Tibial nerve (tissue), 4 donors: ENCODE measurements around the gene KPNA2. TPM values are rescaled to one million over a fixed set of nuclear protein-coding genes. Genes with fewer than 3 reads are reported as not detected.
A peak's percentile ranks its signal among the peaks of the same experiment; 100 is the strongest.

Experiments used
- DNase-seq, 2 donors: peaks; one replicate each; pipeline ENCODE4 v3.0.0-alpha.2; 2019; ENCODE audit warnings: low spot score in 2 of 2
- H3K27ac ChIP-seq, 4 donors: fragments of 200-600 bp; sonication (generic) in 3 of 4; one replicate each; pipeline ENCODE4 v1.5.1; 2017 to 2019; ENCODE audit warnings: mild to moderate bottlenecking in 1 of 4
- H3K27me3 ChIP-seq, 2 donors: fragments of 200-600 bp; sonication (generic) in 1 of 2; one replicate each; pipeline versions ENCODE4 v1.5.1 to v1.6.0; 2017 to 2019
- H3K36me3 ChIP-seq, 3 donors: fragments of 200-600 bp; sonication (generic); one replicate each; pipeline ENCODE4 v1.5.1; 2018 to 2019
- H3K4me1 ChIP-seq, 4 donors: fragments of 200-600 bp; sonication (generic) in 3 of 4; one replicate each; pipeline ENCODE4 v1.5.1; 2017 to 2019
- H3K4me3 ChIP-seq, 4 donors: fragments of 200-600 bp; sonication (generic) in 3 of 4; one replicate each; pipeline ENCODE4 v1.5.1; 2017 to 2019; ENCODE audit warnings: mild to moderate bottlenecking in 1 of 4, moderate library complexity in 1 of 4
- H3K9me3 ChIP-seq, 4 donors: fragments of 200-600 bp; sonication (generic) in 3 of 4; one replicate each; pipeline ENCODE4 v1.5.1; 2017 to 2019
- EP300 ChIP-seq, 2 donors: sonication (generic); formaldehyde crosslinking; IDR thresholded peaks; one replicate each; pipeline ENCODE4 v1.6.1; 2017; ENCODE audit warnings: antibody characterized with exemption in 2 of 2, mild to moderate bottlenecking in 1 of 2
- POLR2A ChIP-seq, 2 donors: fragments of 450-650 bp; IDR thresholded peaks; one replicate each; pipeline ENCODE4 v1.6.1; 2017; ENCODE audit warnings: antibody characterized with exemption in 2 of 2, mild to moderate bottlenecking in 2 of 2, moderate library complexity in 2 of 2
- WGBS, 2 donors: methylation state at CpG; one replicate each; pipeline ENCODE4 v1.1.5; 2018; 5-methylcytosine and 5-hydroxymethylcytosine counted together
- total RNA-seq, 4 donors: library from RNA; depleted of rRNA; stranded (reverse); fragments of >200 nt; gene quantifications; one replicate each; pipeline ENCODE4 v1.1.0, GENCODE V29; 2016
- TF ChIP-seq, protein P1 (sequence below), 5 experiments: fragments of 200-600 bp in 3 of 5; fragments of 450-650 bp in 2 of 5; sonication (generic) in 3 of 5; IDR thresholded peaks; one replicate each; pipeline ENCODE4 v1.5.1; 2016 to 2019; ENCODE audit warnings: antibody characterized with exemption in 5 of 5, mild to moderate bottlenecking in 3 of 5, moderate library complexity in 2 of 5

Gene KPNA2
- total RNA-seq, 4 donors from 2014 or later = 10.4 to 18.3 (median 16.4) TPM

DNA sequence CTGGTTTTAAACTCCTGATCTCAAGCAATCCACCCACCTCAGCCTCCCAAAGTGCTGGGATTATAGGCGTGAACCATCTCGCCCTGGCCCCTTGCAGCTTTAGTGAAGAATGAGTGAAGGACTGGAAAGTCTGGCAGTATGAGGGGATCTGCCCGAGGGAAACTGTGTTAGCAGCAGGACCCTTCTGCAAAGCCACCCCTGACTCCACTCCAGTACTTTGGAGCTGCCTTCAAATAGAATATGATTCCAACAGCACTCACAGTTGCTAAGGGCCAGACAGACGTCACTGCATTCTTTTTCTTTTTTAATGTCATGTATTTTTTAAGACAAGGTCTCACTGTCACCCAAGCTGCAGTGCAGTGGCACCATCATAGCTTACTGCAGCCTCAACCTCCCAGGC is 52.3 kb downstream of the KPNA2 start:
- Histone ChIP-seq H3K4me3 (no peak overlapping the region), H3K27ac (no peak overlapping the region), H3K9me3 (no peaks in the 10 kb centered on the region), H3K36me3 (no peaks in the 10 kb centered on the region), H3K4me1 (peaks cover 0 to 6% (median 2%) of the 10 kb centered on the region in 4 donors), H3K27me3 (no peaks in the 10 kb centered on the region)
- TF ChIP-seq EP300 (IDR thresholded peaks at IDR 0.05) (no peak), POLR2A (IDR thresholded peaks at IDR 0.05) (no peak)
- TF ChIP-seq, protein P1, sequence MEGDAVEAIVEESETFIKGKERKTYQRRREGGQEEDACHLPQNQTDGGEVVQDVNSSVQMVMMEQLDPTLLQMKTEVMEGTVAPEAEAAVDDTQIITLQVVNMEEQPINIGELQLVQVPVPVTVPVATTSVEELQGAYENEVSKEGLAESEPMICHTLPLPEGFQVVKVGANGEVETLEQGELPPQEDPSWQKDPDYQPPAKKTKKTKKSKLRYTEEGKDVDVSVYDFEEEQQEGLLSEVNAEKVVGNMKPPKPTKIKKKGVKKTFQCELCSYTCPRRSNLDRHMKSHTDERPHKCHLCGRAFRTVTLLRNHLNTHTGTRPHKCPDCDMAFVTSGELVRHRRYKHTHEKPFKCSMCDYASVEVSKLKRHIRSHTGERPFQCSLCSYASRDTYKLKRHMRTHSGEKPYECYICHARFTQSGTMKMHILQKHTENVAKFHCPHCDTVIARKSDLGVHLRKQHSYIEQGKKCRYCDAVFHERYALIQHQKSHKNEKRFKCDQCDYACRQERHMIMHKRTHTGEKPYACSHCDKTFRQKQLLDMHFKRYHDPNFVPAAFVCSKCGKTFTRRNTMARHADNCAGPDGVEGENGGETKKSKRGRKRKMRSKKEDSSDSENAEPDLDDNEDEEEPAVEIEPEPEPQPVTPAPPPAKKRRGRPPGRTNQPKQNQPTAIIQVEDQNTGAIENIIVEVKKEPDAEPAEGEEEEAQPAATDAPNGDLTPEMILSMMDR (IDR thresholded peaks at IDR 0.05) = no peak
- 64 to 70% methylated on average over 4 of the region's 4 CpGs for WGBS, 2 donors
- no peak for DNase-seq

DNA sequence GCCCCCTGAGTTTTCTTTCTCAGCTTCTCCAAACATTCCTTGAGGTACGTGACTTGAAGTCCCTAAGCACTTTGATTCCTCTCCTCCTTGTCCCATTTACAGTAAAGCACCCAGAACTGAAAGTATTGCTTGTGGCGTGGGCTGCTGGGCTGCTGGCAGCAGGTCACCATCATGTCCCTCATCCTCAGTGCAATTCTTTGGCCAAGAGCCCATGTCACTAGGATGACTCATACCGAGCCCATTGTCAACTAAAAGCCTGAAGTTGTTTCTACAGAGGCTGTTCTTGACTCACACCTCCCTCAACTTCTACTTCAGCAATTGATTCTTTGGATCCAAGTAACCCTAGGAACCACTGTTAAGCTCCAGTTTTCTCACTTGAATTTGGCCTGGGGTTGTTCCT is 54.3 kb downstream of the KPNA2 start:
- Histone ChIP-seq H3K9me3 (no peaks in the 10 kb centered on the region), H3K27ac (no peak overlapping the region), H3K27me3 (no peaks in the 10 kb centered on the region), H3K4me3 (no peak overlapping the region), H3K4me1 (peaks cover 0 to 6% (median 2%) of the 10 kb centered on the region in 4 donors), H3K36me3 (no peaks in the 10 kb centered on the region)
- peak in 1 of 2 donors; percentile 23 for DNase-seq
- WGBS, 2 donors = 35 to 43% methylated on average over 3 of the region's 3 CpGs
- TF ChIP-seq EP300 (IDR thresholded peaks at IDR 0.05) (no peak), POLR2A (IDR thresholded peaks at IDR 0.05) (no peak)
- TF ChIP-seq, protein P1 (IDR thresholded peaks at IDR 0.05) = no peak

DNA sequence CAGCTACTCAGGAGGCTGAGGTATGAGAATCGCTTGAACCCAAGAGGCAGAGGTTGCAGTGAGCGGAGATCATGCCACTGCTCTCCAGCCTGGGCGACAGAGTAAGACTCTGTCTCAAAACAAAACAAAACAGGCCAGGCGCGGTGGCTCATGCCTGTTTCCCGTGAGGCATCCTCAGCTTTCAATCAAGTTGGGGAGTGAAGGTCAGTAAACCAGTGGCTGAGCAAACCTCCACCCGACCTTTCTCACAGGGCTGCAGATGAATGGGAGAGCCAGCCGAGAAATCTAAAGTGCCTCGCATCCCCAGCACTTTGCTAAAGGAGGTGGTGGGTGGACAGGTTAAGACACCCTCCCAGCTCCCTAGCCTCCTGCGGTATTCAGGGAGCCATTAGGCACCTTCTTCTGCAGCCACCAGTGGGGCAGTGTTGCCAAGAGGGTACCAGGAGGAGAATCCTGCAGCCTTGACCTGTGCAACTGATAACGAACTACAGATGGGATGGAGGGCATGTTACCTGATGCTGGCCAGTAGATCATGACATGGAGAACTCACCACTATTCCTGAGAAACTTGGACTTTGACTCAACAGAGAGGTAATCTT is 59.0 kb downstream of the KPNA2 start:
- no peak for DNase-seq
- WGBS, 2 donors = 80 to 85% methylated on average over 11 of the region's 11 CpGs

DNA sequence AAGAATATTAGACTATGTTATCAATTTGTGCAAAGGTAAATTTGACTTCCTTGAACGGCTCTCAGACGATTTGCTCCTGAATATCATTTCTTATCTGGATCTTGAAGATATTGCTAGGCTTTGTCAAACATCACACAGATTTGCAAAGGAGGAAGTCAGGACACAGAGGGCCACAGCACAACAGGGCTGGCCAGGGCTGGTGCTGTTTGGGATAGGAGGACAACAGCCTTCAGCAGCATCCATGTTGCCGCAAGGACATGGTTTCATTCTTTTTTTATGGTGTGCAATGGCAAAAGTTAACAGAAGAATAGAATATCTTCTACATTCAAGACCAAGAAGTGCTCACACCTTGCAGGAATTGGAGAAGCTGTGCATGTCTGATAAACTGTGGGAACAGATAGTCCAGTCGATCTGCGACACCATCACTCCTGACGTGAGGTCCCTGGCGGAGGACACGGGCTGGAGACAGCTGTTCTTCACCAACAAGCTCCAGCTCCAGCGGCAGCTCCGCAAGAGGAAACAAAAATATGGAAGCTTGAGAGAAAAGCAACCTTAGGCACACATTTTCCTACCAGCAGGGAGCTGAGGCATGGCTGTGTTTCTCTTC is 59.8 kb downstream of the KPNA2 start:
- Histone ChIP-seq H3K4me1 (no peaks in the 10 kb centered on the region), H3K9me3 (no peaks in the 10 kb centered on the region), H3K36me3 (no peaks in the 10 kb centered on the region), H3K4me3 (no peak overlapping the region), H3K27ac (no peak overlapping the region), H3K27me3 (no peaks in the 10 kb centered on the region)
- 95 to 96% methylated on average over 10 of the region's 10 CpGs for WGBS, 2 donors
- TF ChIP-seq POLR2A (IDR thresholded peaks at IDR 0.05) (no peak), EP300 (IDR thresholded peaks at IDR 0.05) (no peak)
- TF ChIP-seq, protein P1 (IDR thresholded peaks at IDR 0.05) = no peak
- DNase-seq = no peak

More for the DNA sequence above, 59.0 kb downstream of the KPNA2 start:
- Histone ChIP-seq H3K36me3 (no peaks in the 10 kb centered on the region), H3K27me3 (no peaks in the 10 kb centered on the region), H3K9me3 (no peaks in the 10 kb centered on the region), H3K27ac (no peak overlapping the region), H3K4me1 (no peaks in the 10 kb centered on the region), H3K4me3 (no peak overlapping the region)
- TF ChIP-seq POLR2A (IDR thresholded peaks at IDR 0.05) (no peak), EP300 (IDR thresholded peaks at IDR 0.05) (no peak)
- TF ChIP-seq, protein P1 (IDR thresholded peaks at IDR 0.05) = no peak

DNA sequence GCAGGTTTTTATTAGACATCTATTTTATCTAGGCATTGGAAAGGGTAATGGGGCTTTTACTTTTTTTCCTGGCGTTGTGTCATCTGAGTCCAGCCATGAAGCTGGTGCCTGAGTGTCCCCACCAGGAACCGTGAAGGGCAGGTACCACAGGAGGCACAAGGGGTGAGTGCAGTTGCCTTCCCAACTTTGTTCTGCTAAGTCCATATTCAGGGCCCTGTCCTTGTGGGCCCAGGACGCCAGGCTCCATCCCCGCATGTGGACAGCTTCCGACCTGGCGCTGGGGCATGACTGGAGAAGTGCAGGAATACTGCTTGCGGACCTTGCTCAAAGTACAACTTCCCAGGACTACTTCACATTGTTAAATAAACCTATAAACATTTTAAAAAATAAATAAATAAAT is 60.6 kb downstream of the KPNA2 start:
- no peaks in the 10 kb centered on the region for H3K36me3 ChIP-seq
- no peak for DNase-seq

More for the DNA sequence above, 60.6 kb downstream of the KPNA2 start:
- no peak overlapping the region for H3K4me3 ChIP-seq
- peaks cover 0 to 6% (median 0%) of the 10 kb centered on the region in 4 donors for H3K4me1 ChIP-seq
- H3K27ac ChIP-seq = no peak overlapping the region
- WGBS, 2 donors = 93 to 94% methylated on average over 7 of the region's 7 CpGs
- no peak for TF ChIP-seq POLR2A (IDR thresholded peaks at IDR 0.05)
- TF ChIP-seq, protein P1 (IDR thresholded peaks at IDR 0.05) = no peak
- TF ChIP-seq EP300 (IDR thresholded peaks at IDR 0.05) = no peak
- H3K9me3 ChIP-seq = no peaks in the 10 kb centered on the region
- H3K27me3 ChIP-seq = no peaks in the 10 kb centered on the region
